ENCODE data around the gene GALNT5.

DNA sequence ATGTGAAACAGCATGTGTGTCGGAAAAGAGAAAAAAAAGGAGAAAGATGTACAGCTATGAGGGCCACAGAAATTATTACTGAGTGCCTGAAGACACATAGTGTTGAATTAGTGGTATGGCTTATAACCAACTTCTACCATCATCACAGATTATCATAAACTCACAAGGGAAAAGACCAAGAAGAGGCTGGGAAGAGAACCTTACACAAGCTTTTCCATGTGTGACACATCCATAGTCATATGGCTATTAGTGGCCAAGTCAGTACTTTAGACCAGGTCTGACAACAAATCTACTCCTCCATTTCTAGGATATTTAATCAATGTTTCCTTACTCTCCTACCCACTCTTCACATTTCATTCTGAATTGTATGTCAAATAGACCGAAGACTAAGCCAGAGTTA lies 3.5 kb upstream of the GALNT5 start:
- TF ChIP-seq POLR2A (IDR thresholded peaks at IDR 0.05; ENCODE audit: low read depth, low read length) = no peak
- TF ChIP-seq POU2F2 (IDR thresholded peaks at IDR 0.05; ENCODE audit: low read depth, low read length) = no peak
- no peak for TF ChIP-seq POLR2AphosphoS5 (IDR thresholded peaks at IDR 0.05; ENCODE audit: low read depth, low read length)
